Measurements from ENCODE around the gene RGS10.
A peak's percentile ranks its signal among the peaks of the same experiment; 100 is the strongest.
"Not testable (repeated sequence)": the region's sequence is repeated elsewhere in the genome, so short reads cannot be mapped to it uniquely, and the experiment has no call there.

Gene RGS10

GRCh38 chr10:119543814-119544642 is 1.5 kb upstream of the RGS10 start:
- no peak for TF ChIP-seq GATA1 (IDR thresholded peaks at IDR 0.05; ENCODE audit: low read depth, low read length)
- no peak for TF ChIP-seq POLR2A (IDR thresholded peaks at IDR 0.05; ENCODE audit: low read length)
- no peak for DNase-seq

DNA sequence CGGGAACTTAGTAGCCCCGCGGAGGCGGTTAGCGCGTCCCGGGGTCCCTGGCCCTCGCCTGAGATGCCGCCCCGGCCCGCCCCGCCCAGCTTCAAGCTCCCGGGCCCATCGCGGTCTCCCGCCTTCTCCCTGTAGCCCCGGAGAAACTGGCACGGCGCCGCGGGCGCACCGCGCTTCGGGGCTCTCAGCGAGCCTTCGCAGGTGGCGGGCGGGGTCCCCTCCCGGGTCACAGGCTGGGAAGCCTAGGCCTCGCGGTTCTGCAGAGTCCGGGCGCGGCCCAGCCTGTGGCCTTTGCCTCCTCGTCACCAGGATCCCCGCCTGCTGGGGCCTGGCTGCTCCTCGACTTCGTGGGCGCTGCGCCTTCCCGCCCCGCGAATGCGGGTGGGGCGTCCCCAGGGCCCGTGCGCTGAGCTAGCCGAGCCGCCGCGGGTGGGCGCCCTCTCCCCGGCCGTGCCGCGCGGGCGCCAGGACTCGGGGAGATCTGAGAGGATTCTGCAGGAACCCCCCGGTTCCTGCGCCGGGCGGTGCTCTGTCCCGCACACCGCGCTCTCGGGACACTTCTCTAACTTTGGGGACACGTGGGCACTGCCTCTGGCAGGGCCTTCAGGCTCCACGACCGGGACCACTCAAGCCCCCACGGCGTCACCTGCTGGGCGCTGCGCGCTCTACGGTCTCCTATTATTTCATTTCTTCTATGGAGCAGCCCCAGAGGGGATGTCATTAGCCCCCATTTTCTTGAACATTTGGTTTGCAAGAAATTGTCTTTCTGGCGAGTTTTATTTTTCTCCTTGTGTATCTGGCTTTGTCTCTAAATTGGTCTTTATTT is 682 bp upstream of the RGS10 start:
- TF ChIP-seq POLR2A (IDR thresholded peaks at IDR 0.05; ENCODE audit: low read length), result peak; percentile 41
- TF ChIP-seq GATA1 (IDR thresholded peaks at IDR 0.05; ENCODE audit: low read depth, low read length), result no peak
- DNase-seq, result peak; percentile 78 to 83

DNA sequence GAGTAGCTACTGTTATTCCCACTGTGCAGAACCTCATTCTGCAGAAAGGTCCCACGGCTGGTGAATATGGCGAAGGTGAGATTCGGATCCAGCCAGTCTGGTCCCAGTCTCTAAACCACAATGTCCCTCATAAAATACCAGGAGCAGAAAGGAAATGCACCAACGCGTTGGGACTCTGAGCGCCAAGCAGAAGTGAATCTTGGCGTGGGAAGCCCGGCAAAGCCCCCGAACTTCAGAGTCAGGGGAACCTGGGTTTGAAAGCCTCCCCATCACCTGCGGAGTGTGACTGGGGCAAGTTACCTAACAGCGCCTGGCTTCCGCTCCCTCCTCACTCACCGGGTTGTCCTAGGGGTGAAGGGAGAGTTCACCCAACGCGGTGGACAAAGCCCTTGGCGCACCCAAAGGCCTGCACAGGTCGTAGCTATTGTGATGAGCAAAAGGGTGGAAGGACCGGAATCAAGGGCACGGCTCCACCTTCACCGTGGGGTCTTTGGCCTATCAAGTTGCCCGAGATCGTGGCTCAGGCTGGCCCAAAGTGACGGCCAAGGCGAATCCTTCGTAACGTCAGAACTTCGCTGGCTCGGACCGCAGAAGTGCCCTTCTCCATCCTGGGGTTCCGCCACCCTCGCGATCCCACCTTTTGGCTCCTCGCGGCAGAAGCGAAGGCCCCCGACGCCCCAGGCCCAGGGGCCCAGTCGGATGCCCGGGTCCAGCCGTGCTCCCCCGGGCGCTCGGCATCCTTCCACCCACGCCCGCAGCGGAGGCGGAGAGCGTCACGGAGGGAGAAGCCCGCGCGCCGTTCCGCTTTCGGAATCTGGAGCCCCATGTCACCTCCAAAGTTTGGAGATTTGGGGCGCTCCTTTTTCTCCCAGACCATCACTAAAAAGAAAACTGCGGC is 811 bp downstream of the RGS10 start:
- DNase-seq, result peak; percentile 58 to 74
- TF ChIP-seq POLR2A (IDR thresholded peaks at IDR 0.05; ENCODE audit: low read length), result no peak
- no peak for TF ChIP-seq GATA1 (IDR thresholded peaks at IDR 0.05; ENCODE audit: low read depth, low read length)

GRCh38 chr10:119541046-119541445 is 1.5 kb downstream of the RGS10 start:
- DNase-seq, result peak; percentile 31 to 49

DNA sequence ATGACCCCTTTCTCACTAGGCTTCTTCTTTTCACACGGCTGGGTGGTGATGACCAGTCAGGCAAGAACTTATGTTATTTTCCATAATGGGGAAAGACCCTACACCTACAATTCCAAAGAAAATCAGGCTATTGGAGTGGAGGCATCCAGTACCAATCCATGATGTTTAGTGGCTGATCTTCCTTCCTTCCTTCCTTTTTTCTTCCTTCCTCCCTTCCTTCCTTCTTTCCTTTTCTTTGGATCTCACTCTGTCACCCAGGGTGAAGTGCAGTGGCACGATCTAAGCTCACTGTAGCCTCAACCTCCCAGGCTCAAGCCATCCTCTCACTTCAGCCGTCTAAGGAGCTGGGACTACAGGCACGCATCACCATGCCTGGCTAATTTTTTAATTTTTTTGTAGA is 2.5 kb downstream of the RGS10 start:
- no peak for DNase-seq
- TF ChIP-seq POLR2A (IDR thresholded peaks at IDR 0.05; ENCODE audit: low read length) (no peak), GATA1 (IDR thresholded peaks at IDR 0.05; ENCODE audit: low read depth, low read length) (no peak)

More at GRCh38 chr10:119541046-119541445, 1.5 kb downstream of the RGS10 start:
- no peak for TF ChIP-seq POLR2A (IDR thresholded peaks at IDR 0.05; ENCODE audit: low read length)
- no peak for TF ChIP-seq GATA1 (IDR thresholded peaks at IDR 0.05; ENCODE audit: low read depth, low read length)

DNA sequence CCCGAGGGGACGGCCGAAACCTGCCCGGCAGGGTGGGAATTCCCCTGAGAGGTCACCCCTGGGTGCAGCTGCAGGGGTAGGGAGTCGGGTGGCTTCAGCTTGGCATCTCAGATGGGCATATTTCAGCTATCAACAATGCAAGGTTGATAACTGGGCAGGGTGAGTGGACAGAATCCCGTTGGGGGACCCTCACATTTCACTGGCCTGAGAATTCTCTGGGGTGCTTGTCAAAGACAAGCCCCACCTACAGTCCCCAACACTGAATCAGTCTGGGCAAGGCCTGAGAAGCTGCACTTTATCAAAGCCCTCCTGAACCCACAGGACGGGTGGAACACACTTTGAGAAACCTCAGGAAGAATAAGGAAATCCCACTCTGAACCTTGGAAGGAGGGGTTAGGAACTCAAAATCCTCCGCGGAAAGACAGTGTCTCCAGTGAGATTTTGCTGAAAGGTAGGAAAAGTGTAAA is 3.1 kb downstream of the RGS10 start:
- TF ChIP-seq GATA1 (IDR thresholded peaks at IDR 0.05; ENCODE audit: low read depth, low read length), result no peak
- TF ChIP-seq POLR2A (IDR thresholded peaks at IDR 0.05; ENCODE audit: low read length), result no peak
- peak; percentile 46 to 55 for DNase-seq

DNA sequence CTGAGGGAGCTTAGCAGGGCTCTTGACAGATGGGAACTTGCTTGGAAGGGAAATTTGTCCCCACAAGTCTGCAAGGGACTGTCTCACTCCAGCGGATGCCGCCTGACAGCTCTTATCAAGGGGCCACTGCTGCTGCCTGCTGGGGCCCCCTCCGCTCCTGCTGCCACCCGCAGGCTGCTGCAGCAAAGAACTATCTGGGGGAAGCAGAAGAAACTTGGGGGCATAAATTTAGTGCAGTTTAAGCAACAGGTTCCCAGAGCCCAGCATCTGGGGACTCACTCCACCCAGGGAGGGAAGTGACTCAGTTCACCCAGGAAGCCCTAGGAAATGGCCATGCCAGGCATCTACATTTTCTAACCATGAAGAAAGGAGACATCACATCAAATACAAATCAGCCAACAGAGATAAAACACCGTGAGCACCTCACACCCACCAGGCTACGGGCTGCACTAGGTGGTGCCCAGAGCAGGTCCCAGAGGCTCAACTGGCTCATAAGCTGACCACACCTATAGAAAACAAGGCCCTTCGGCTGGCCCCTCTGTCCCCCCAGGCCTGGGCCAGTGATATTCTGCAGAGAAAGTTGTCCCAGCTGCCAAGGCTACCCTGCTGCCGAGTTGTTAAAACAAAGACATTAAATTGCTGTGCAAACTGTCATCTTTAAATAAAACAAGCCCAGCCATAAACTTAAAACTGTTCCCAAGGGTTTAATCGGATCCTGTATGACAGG is 3.7 kb downstream of the RGS10 start:
- peak; percentile 35 for TF ChIP-seq GATA1 (IDR thresholded peaks at IDR 0.05; ENCODE audit: low read depth, low read length)
- TF ChIP-seq POLR2A (IDR thresholded peaks at IDR 0.05; ENCODE audit: low read length), result peak; percentile 55
- DNase-seq, result peak; percentile 91 to 96

DNA sequence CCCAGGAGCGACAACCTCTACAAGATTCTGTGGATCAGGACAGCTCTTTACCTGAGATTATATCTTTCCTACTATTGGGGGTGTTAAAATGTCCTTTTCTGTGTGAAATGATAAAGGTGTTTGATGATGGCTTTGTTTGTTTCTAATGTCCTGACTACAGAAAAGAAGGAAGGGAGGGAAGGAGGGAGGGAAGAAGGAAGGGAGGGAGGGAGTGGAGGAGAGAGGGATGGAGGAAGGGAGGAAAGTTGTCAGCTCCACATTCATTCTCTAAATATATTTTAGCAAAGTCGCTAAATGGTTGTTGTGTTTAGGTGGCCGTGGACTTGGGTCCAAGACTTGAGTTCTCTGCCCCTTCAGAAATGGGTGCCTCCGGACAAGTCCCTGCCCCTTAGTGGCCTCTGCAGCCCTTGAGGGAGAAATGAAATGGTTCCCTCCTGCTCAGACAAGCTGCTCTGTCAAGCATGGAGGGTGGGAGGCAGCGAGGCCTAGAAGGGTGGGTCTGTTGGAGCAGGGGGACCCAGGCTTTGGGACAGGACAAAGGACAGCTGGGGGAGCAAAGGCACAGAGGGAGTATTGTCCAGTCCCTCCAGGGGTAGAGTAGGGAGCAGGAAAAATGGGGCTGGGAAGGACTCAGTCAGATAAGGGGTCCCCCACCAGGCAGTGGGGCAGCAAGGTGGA is 4.4 kb downstream of the RGS10 start:
- DNase-seq, result no peak
- TF ChIP-seq GATA1 (IDR thresholded peaks at IDR 0.05; ENCODE audit: low read depth, low read length) (no peak), POLR2A (IDR thresholded peaks at IDR 0.05; ENCODE audit: low read length) (no peak)

DNA sequence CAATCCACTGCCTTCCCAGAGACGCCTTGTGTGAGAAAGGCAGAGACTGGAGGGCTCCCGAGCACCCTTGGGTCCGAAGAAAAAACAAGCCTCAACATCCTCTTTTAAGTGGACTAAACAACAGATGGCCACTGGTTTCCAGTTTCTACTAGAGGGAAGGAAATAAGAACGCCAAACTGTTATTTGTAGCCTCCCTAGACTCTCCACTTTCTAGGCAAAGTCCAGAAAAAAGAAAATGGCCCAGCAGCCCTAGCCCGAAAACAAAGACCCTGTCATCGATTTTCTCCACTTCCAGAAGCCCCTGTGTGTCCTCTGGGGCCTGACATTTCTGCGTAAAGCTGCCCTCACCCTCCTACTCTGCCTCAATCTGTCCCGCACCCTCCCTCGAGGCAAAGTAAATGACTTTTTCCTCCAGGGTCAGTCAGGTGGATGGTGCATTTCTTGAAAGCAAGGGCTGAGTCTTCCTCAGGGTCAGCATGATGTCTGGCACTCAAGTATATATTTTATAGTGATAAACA is 6.0 kb downstream of the RGS10 start:
- TF ChIP-seq POLR2A (IDR thresholded peaks at IDR 0.05; ENCODE audit: low read length), result no peak
- no peak for TF ChIP-seq GATA1 (IDR thresholded peaks at IDR 0.05; ENCODE audit: low read depth, low read length)
- no peak for DNase-seq

DNA sequence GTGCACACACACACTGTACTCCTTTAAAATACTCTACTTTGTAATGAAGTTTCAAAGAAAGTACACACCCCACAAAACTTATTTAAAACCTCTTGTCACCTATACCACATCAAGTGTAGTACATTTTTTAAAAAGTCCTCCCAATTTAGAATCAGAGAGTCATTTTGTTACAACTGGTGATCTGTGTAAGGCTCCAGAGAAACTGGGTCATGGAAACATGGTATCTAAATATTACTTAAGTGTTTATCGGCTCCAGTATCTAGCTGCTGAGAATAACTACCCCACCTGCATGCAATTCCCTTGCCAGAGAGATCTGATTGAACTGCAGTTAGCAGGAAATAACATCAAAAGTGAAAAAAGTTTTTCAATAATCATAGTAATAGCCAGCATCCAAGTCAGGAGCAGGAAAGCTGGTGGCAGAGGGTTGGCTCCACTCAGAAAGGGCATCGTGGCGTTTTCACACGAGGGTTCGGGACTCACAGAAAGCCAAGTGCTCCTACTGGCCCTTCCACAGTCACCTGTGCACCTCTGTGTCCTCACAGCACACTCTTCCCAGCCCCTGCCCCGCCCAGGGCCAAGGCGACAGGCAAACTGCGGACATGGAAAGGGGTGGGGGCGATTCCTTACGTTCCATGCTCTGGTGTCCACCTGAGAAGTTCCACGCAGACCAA is 6.5 kb downstream of the RGS10 start:
- TF ChIP-seq POLR2A (IDR thresholded peaks at IDR 0.05; ENCODE audit: low read length), result no peak
- no peak for TF ChIP-seq GATA1 (IDR thresholded peaks at IDR 0.05; ENCODE audit: low read depth, low read length)
- no peak for DNase-seq

DNA sequence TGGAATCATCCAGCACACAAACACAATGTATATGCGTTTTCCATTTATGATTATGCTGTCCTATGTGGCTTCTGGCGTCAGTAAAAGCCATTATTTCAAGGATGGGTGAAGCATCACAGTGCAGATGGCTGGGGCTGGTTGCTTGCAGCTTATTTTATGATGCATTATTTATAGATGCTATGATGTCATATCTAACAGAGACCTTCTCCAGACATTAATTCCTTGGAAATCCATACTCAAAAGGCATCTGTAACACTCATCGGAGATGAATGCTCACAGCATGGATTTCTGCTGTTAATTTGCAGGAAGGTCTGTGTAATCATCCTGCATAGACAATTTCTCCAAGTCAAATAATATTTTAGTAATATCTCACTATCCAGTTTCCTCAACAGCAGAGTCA is 7.2 kb downstream of the RGS10 start:
- TF ChIP-seq POLR2A (IDR thresholded peaks at IDR 0.05; ENCODE audit: low read length) (no peak), GATA1 (IDR thresholded peaks at IDR 0.05; ENCODE audit: low read depth, low read length) (no peak)
- no peak for DNase-seq

GRCh38 chr10:119533473-119533872 is 9.0 kb downstream of the RGS10 start:
- TF ChIP-seq GATA1 (IDR thresholded peaks at IDR 0.05; ENCODE audit: low read depth, low read length) (no peak), POLR2A (IDR thresholded peaks at IDR 0.05; ENCODE audit: low read length) (no peak)
- no peak for DNase-seq

- not testable (repeated sequence) for DNase-seq
These were observed 9.7 kb downstream of the RGS10 start for GRCh38 chr10:119532791-119533190.

DNA sequence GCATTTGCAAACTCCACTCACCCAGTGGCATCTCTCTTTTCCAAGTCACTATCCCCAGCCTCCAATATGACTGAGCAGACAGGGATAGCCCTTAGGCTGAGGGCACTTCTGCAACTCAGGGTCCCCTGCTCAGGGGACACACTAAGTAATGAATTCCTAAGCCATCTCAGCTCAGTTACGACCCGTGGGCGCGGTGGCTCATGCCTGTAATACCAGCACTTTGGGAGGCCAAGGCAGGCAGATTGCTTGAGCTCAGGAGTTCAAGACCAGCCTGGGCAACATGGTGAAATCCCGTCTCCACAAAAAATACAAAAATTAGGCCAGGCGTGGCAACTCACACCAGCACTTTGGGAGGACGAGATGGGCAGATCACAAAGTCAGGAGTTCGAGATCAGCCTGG is 10.3 kb downstream of the RGS10 start:
- DNase-seq, result peak; percentile 42 to 52
